ENCODE measurements around the gene SUSD3. TPM values are rescaled to one million over a fixed set of nuclear protein-coding genes. Genes with fewer than 3 reads are reported as not detected.

Gene SUSD3
- total RNA-seq, 1 donor from 2014 or later = 0.96 TPM

- no peak for ATAC-seq
These were observed 27.6 kb upstream of the SUSD3 start for GRCh38 chr9:93030642-93031628.

GRCh38 chr9:93031629-93032430, 26.7 kb upstream of the SUSD3 start:
- no peak for ATAC-seq

GRCh38 chr9:93032545-93032944, 26.0 kb upstream of the SUSD3 start:
- no peak for ATAC-seq

- no peak for ATAC-seq
These were observed 25.0 kb upstream of the SUSD3 start for GRCh38 chr9:93033531-93033930.

- no peak for ATAC-seq
These were observed 23.3 kb upstream of the SUSD3 start for GRCh38 chr9:93035106-93035660.

GRCh38 chr9:93035821-93036351, 22.6 kb upstream of the SUSD3 start:
- ATAC-seq = no peak

GRCh38 chr9:93036887-93037475, 21.5 kb upstream of the SUSD3 start:
- no peak for ATAC-seq

- peak; percentile 3 for ATAC-seq
These were observed 21.0 kb upstream of the SUSD3 start for GRCh38 chr9:93037476-93037971.

- no peak for ATAC-seq
These were observed 19.6 kb upstream of the SUSD3 start for GRCh38 chr9:93038918-93039317.

- ATAC-seq = no peak
These were observed 19.0 kb upstream of the SUSD3 start for GRCh38 chr9:93039456-93039855.

GRCh38 chr9:93039976-93040375, 18.5 kb upstream of the SUSD3 start:
- ATAC-seq = no peak

- ATAC-seq = no peak
These were observed 18.1 kb upstream of the SUSD3 start for GRCh38 chr9:93040409-93040808.

- no peak for ATAC-seq
These were observed 17.2 kb upstream of the SUSD3 start for GRCh38 chr9:93041108-93041802.

- no peak for ATAC-seq
These were observed 15.4 kb upstream of the SUSD3 start for GRCh38 chr9:93043122-93043521.

GRCh38 chr9:93045521-93045920, 13.0 kb upstream of the SUSD3 start:
- ATAC-seq = no peak

GRCh38 chr9:93048566-93049448, 9.7 kb upstream of the SUSD3 start:
- no peak for ATAC-seq

- ATAC-seq = peak; percentile 8
These were observed 9.0 kb upstream of the SUSD3 start for GRCh38 chr9:93049491-93049890.

- no peak for ATAC-seq
These were observed 8.3 kb upstream of the SUSD3 start for GRCh38 chr9:93050231-93050630.

- ATAC-seq = no peak
These were observed 6.8 kb upstream of the SUSD3 start for GRCh38 chr9:93051680-93052089.

- ATAC-seq = no peak
These were observed 5.5 kb upstream of the SUSD3 start for GRCh38 chr9:93052791-93053540.
